ENCODE measurements around the gene MCM9. TPM values are rescaled to one million over a fixed set of nuclear protein-coding genes. Genes with fewer than 3 reads are reported as not detected.
"Not testable (repeated sequence)": the region's sequence is repeated elsewhere in the genome, so short reads cannot be mapped to it uniquely, and the experiment has no call there.

Gene MCM9
- total RNA-seq, 1 donor from 2014 or later, result 18.0 TPM

GRCh38 chr6:118872726-118873125 is 62.2 kb downstream of the MCM9 start:
- Mint-ChIP-seq H3K4me3 (ENCODE audit: unreplicated experiment) (no peak overlapping the region), H3K27me3 (ENCODE audit: unreplicated experiment) (no peaks in the 10 kb centered on the region), H3K4me1 (ENCODE audit: low read depth, unreplicated experiment) (no peaks in the 10 kb centered on the region), H3K9me3 (ENCODE audit: unreplicated experiment) (peaks cover 2% of the 10 kb centered on the region), H3K27ac (ENCODE audit: unreplicated experiment) (no peak overlapping the region), H3K36me3 (ENCODE audit: unreplicated experiment) (peaks cover 9% of the 10 kb centered on the region)
- TF ChIP-seq CTCF (IDR thresholded peaks at IDR 0.05; ENCODE audit: partially characterized antibody, unreplicated experiment), result no peak
- DNase-seq, result no peak

- no peak for TF ChIP-seq CTCF (IDR thresholded peaks at IDR 0.05; ENCODE audit: partially characterized antibody, unreplicated experiment)
- no peak for DNase-seq
- no peaks in the 10 kb centered on the region for H3K4me1 Mint-ChIP-seq (ENCODE audit: low read depth, unreplicated experiment)
- peaks cover 9% of the 10 kb centered on the region for H3K36me3 Mint-ChIP-seq (ENCODE audit: unreplicated experiment)
- no peaks in the 10 kb centered on the region for H3K27me3 Mint-ChIP-seq (ENCODE audit: unreplicated experiment)
- no peak overlapping the region for H3K27ac Mint-ChIP-seq (ENCODE audit: unreplicated experiment)
- H3K9me3 Mint-ChIP-seq (ENCODE audit: unreplicated experiment), result peaks cover 2% of the 10 kb centered on the region
- H3K4me3 Mint-ChIP-seq (ENCODE audit: unreplicated experiment), result no peak overlapping the region
These were observed 62.6 kb downstream of the MCM9 start for GRCh38 chr6:118872318-118872717.

- Mint-ChIP-seq H3K27ac (ENCODE audit: unreplicated experiment) (no peak overlapping the region), H3K36me3 (ENCODE audit: unreplicated experiment) (peaks cover 12% of the 10 kb centered on the region), H3K4me3 (ENCODE audit: unreplicated experiment) (no peak overlapping the region), H3K9me3 (ENCODE audit: unreplicated experiment) (peaks cover 2% of the 10 kb centered on the region), H3K27me3 (ENCODE audit: unreplicated experiment) (no peaks in the 10 kb centered on the region), H3K4me1 (ENCODE audit: low read depth, unreplicated experiment) (no peaks in the 10 kb centered on the region)
- TF ChIP-seq CTCF (IDR thresholded peaks at IDR 0.05; ENCODE audit: partially characterized antibody, unreplicated experiment), result no peak
- no peak for DNase-seq
These were observed 63.6 kb downstream of the MCM9 start for GRCh38 chr6:118871331-118871730.

GRCh38 chr6:118869894-118870589 is 64.9 kb downstream of the MCM9 start:
- no peaks in the 10 kb centered on the region for H3K27me3 Mint-ChIP-seq (ENCODE audit: unreplicated experiment)
- DNase-seq, result no peak
- no peak overlapping the region for H3K4me3 Mint-ChIP-seq (ENCODE audit: unreplicated experiment)
- H3K4me1 Mint-ChIP-seq (ENCODE audit: low read depth, unreplicated experiment), result no peaks in the 10 kb centered on the region
- H3K9me3 Mint-ChIP-seq (ENCODE audit: unreplicated experiment), result peaks cover 2% of the 10 kb centered on the region
- H3K36me3 Mint-ChIP-seq (ENCODE audit: unreplicated experiment), result peaks cover 17% of the 10 kb centered on the region
- no peak for TF ChIP-seq CTCF (IDR thresholded peaks at IDR 0.05; ENCODE audit: partially characterized antibody, unreplicated experiment)
- H3K27ac Mint-ChIP-seq (ENCODE audit: unreplicated experiment), result no peak overlapping the region

- Mint-ChIP-seq H3K27me3 (ENCODE audit: unreplicated experiment) (no peaks in the 10 kb centered on the region), H3K36me3 (ENCODE audit: unreplicated experiment) (peaks cover 17% of the 10 kb centered on the region), H3K4me1 (ENCODE audit: low read depth, unreplicated experiment) (no peaks in the 10 kb centered on the region), H3K4me3 (ENCODE audit: unreplicated experiment) (no peak overlapping the region), H3K9me3 (ENCODE audit: unreplicated experiment) (peaks cover 2% of the 10 kb centered on the region), H3K27ac (ENCODE audit: unreplicated experiment) (no peak overlapping the region)
- TF ChIP-seq CTCF (IDR thresholded peaks at IDR 0.05; ENCODE audit: partially characterized antibody, unreplicated experiment), result no peak
- DNase-seq, result no peak
These were observed 65.6 kb downstream of the MCM9 start for GRCh38 chr6:118869350-118869749.

GRCh38 chr6:118868901-118869300 is 66.1 kb downstream of the MCM9 start:
- H3K4me3 Mint-ChIP-seq (ENCODE audit: unreplicated experiment); DNase-seq; H3K9me3 Mint-ChIP-seq (ENCODE audit: unreplicated experiment): not testable (repeated sequence)

More at GRCh38 chr6:118868901-118869300, 66.1 kb downstream of the MCM9 start:
- not testable (repeated sequence) for H3K4me1 Mint-ChIP-seq (ENCODE audit: low read depth, unreplicated experiment); H3K27ac Mint-ChIP-seq (ENCODE audit: unreplicated experiment); H3K27me3 Mint-ChIP-seq (ENCODE audit: unreplicated experiment)
- peaks cover 17% of the 10 kb centered on the region for H3K36me3 Mint-ChIP-seq (ENCODE audit: unreplicated experiment)
